ENCODE measurements around the gene WDR72.
"Not testable (repeated sequence)": the region's sequence is repeated elsewhere in the genome, so short reads cannot be mapped to it uniquely, and the experiment has no call there.

Gene WDR72

GRCh38 chr15:53564647-53565046 is 194.8 kb downstream of the WDR72 start:
- H3K27ac ChIP-seq (ENCODE audit: low read length) = no peak overlapping the region
- H3K36me3 ChIP-seq (ENCODE audit: control insufficient read depth in 2 of 2, insufficient read depth in 2 of 2, low read length in 2 of 2) = no peaks in the 10 kb centered on the region
- H3K9me3 ChIP-seq (ENCODE audit: control insufficient read depth in 2 of 2, low read length in 2 of 2) = no peaks in the 10 kb centered on the region
- no peaks in the 10 kb centered on the region for H3K4me1 ChIP-seq (ENCODE audit: control insufficient read depth, insufficient read depth, low read length)
- H3K4me3 ChIP-seq (ENCODE audit: low read length in 2 of 2) = no peak overlapping the region
- no peak overlapping the region for H3K9ac ChIP-seq (ENCODE audit: low read length in 2 of 2)
- H3K27me3 ChIP-seq (ENCODE audit: control insufficient read depth in 1 of 2, insufficient read depth in 2 of 2, low read length in 2 of 2) = no peaks in the 10 kb centered on the region

DNA sequence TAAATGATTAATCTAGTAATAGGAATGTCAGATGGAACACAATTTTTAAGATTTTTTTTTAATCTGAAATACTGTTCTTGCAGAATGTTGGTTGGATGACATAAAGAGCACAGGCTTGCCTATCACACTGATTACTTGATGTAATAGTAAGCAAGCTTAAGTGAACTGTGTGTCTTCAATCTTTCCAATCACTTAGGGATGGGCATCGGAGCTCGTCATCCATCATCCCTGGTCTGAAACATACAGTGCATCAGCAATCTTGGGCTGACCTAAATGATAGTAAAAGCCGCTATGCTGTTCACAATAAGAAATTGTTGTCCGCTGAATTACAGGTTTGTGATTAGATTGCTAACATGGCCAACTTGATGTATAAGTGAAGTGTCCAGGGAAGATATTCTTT is 195.8 kb downstream of the WDR72 start:
- no peaks in the 10 kb centered on the region for H3K27me3 ChIP-seq (ENCODE audit: control insufficient read depth in 1 of 2, insufficient read depth in 2 of 2, low read length in 2 of 2)
- no peaks in the 10 kb centered on the region for H3K4me1 ChIP-seq (ENCODE audit: control insufficient read depth, insufficient read depth, low read length)
- no peak overlapping the region for H3K9ac ChIP-seq (ENCODE audit: low read length in 2 of 2)
- H3K9me3 ChIP-seq (ENCODE audit: control insufficient read depth in 2 of 2, low read length in 2 of 2) = no peaks in the 10 kb centered on the region
- H3K4me3 ChIP-seq (ENCODE audit: low read length in 2 of 2) = no peak overlapping the region
- H3K27ac ChIP-seq (ENCODE audit: low read length) = no peak overlapping the region
- H3K36me3 ChIP-seq (ENCODE audit: control insufficient read depth in 2 of 2, insufficient read depth in 2 of 2, low read length in 2 of 2) = no peaks in the 10 kb centered on the region

DNA sequence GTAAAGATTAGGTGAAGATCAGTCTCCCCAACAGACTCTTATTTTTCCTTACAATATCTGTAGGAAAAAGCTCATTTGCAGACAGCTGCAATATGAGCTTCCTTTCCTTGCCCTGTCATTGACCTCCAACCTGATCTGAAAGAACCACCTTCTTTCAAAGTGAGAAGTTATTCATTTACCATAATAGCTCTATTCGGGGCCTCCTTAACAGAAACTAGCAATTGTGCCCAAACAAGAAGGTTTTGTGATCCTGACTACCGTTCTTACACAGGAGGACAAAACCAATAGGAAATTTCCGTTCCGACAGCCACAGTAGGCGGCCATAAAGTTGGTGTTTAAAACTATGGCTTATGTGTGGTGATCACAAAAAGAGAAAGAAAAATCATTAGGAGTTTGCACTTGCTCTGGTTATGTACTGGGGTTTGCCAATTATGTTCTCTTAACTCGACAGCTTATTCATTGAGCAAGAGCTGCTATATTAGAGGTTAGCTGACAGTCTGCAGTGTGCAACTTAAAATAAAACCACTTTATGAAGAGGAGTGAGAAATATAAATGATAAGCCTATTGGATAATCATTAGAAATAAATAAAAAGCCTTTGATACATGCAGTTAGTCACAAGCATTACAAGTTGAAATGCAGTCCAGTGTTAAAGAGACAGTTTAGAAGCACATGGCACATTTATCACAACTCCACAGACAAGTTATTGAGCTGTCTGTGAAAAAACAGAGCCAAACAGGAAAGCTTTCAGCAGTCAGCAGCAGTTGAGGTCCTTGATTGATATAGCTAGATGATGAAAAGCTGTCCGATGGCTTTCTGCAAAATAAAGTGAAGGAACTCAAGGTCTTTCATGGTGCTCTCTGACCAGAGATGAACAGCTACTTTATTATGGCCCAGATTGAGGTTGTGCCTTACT is 199.8 kb downstream of the WDR72 start:
- Histone ChIP-seq H3K9ac (ENCODE audit: low read length in 2 of 2) (no peak overlapping the region), H3K4me1 (ENCODE audit: control insufficient read depth, insufficient read depth, low read length) (no peaks in the 10 kb centered on the region), H3K27ac (ENCODE audit: low read length) (no peak overlapping the region), H3K27me3 (ENCODE audit: control insufficient read depth in 1 of 2, insufficient read depth in 2 of 2, low read length in 2 of 2) (no peaks in the 10 kb centered on the region), H3K36me3 (ENCODE audit: control insufficient read depth in 2 of 2, insufficient read depth in 2 of 2, low read length in 2 of 2) (no peaks in the 10 kb centered on the region), H3K4me3 (ENCODE audit: low read length in 2 of 2) (no peak overlapping the region), H3K9me3 (ENCODE audit: control insufficient read depth in 2 of 2, low read length in 2 of 2) (no peaks in the 10 kb centered on the region)

- Histone ChIP-seq H3K9ac (ENCODE audit: low read length in 2 of 2) (no peak overlapping the region), H3K9me3 (ENCODE audit: control insufficient read depth in 2 of 2, low read length in 2 of 2) (no peaks in the 10 kb centered on the region), H3K36me3 (ENCODE audit: control insufficient read depth in 2 of 2, insufficient read depth in 2 of 2, low read length in 2 of 2) (no peaks in the 10 kb centered on the region), H3K4me3 (ENCODE audit: low read length in 2 of 2) (no peak overlapping the region), H3K27me3 (ENCODE audit: control insufficient read depth in 1 of 2, insufficient read depth in 2 of 2, low read length in 2 of 2) (no peaks in the 10 kb centered on the region), H3K4me1 (ENCODE audit: control insufficient read depth, insufficient read depth, low read length) (no peaks in the 10 kb centered on the region), H3K27ac (ENCODE audit: low read length) (no peak overlapping the region)
Measured at GRCh38 chr15:53558384-53558783, 201.1 kb downstream of the WDR72 start.

DNA sequence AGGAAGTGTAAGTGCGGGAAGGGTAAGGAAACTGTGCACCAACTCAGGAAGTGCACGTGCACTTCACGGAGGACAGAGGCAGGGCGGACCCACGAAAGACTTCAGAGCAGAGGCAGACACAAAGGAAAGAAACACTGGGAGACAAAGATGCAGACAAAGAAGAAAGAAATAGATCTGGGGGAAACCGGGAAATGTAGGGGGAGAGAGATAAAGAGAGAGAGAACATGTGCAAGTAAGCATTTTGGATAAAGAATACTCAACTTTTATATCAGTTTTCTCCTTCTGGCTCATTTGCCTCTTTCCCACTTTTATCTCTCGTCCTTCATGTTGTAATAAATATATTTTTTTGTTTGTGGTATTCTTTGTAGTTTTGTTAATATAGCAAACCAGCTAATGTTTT is 204.2 kb downstream of the WDR72 start:
- Histone ChIP-seq H3K9ac (ENCODE audit: low read length in 2 of 2) (no peak overlapping the region), H3K36me3 (ENCODE audit: control insufficient read depth in 2 of 2, insufficient read depth in 2 of 2, low read length in 2 of 2) (no peaks in the 10 kb centered on the region), H3K4me1 (ENCODE audit: control insufficient read depth, insufficient read depth, low read length) (no peaks in the 10 kb centered on the region), H3K27ac (ENCODE audit: low read length) (no peak overlapping the region), H3K27me3 (ENCODE audit: control insufficient read depth in 1 of 2, insufficient read depth in 2 of 2, low read length in 2 of 2) (no peaks in the 10 kb centered on the region), H3K9me3 (ENCODE audit: control insufficient read depth in 2 of 2, low read length in 2 of 2) (no peaks in the 10 kb centered on the region), H3K4me3 (ENCODE audit: low read length in 2 of 2) (no peak overlapping the region)

- no peak overlapping the region for H3K4me3 ChIP-seq (ENCODE audit: low read length in 2 of 2)
- no peak overlapping the region for H3K9ac ChIP-seq (ENCODE audit: low read length in 2 of 2)
- no peaks in the 10 kb centered on the region for H3K4me1 ChIP-seq (ENCODE audit: control insufficient read depth, insufficient read depth, low read length)
- no peak overlapping the region for H3K27ac ChIP-seq (ENCODE audit: low read length)
- no peaks in the 10 kb centered on the region for H3K36me3 ChIP-seq (ENCODE audit: control insufficient read depth in 2 of 2, insufficient read depth in 2 of 2, low read length in 2 of 2)
- H3K27me3 ChIP-seq (ENCODE audit: control insufficient read depth in 1 of 2, insufficient read depth in 2 of 2, low read length in 2 of 2) = no peaks in the 10 kb centered on the region
- H3K9me3 ChIP-seq (ENCODE audit: control insufficient read depth in 2 of 2, low read length in 2 of 2) = no peaks in the 10 kb centered on the region
Measured at GRCh38 chr15:53549697-53550305, 209.7 kb downstream of the WDR72 start.

DNA sequence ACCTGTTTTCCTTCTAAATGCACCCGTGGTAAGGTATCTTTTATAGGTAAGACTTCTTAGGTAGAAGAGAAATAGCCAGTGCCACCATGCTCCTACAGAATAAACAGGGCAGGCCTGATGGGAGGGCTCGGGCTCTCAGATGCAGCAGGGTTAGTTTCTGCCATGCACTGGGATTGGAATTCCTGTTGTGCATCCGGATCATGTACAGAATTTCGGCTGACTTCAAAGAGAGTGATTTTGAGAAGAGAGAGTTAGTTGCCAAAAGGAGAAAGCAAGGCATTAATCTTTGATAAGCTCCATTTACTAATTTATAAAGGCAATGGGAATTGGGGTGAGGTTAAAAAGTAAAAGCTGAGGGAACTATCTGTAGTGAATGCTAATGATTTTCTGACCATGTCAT is 211.2 kb downstream of the WDR72 start:
- no peak overlapping the region for H3K27ac ChIP-seq (ENCODE audit: low read length)
- H3K9me3 ChIP-seq (ENCODE audit: control insufficient read depth in 2 of 2, low read length in 2 of 2) = no peaks in the 10 kb centered on the region
- no peak overlapping the region for H3K9ac ChIP-seq (ENCODE audit: low read length in 2 of 2)
- no peaks in the 10 kb centered on the region for H3K27me3 ChIP-seq (ENCODE audit: control insufficient read depth in 1 of 2, insufficient read depth in 2 of 2, low read length in 2 of 2)
- no peak overlapping the region for H3K4me3 ChIP-seq (ENCODE audit: low read length in 2 of 2)
- H3K4me1 ChIP-seq (ENCODE audit: control insufficient read depth, insufficient read depth, low read length) = no peaks in the 10 kb centered on the region
- no peaks in the 10 kb centered on the region for H3K36me3 ChIP-seq (ENCODE audit: control insufficient read depth in 2 of 2, insufficient read depth in 2 of 2, low read length in 2 of 2)

DNA sequence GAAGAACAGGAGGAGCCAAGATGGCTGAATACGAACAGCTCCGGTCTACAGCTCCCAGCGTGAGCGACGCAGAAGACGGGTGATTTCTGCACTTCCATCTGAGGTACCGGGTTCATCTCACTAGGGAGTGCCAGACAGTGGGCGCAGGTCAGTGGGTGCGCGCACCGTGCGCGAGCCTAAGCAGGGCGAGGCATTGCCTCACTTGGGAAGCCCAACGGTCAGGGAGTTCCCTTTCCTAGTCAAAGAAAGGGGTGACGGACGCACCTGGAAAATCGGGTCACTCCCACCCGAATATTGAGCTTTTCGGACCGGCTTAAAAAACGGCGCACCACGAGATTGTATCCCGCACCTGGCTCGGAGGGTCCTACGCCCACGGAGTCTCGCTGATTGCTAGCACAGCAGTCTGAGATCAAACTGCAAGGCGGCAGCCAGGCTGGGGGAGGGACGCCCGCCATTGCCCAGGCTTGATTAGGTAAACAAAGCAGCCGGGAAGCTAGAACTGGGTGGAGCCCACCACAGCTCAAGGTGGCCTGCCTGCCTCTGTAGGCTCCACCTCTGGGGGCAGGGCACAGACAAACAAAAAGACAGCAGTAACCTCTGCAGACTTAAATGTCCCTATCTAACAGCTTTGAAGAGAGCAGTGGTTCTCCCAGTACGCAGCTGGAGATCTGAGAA is 218.7 kb downstream of the WDR72 start:
- not testable (repeated sequence) for H3K27ac ChIP-seq (ENCODE audit: low read length); H3K27me3 ChIP-seq (ENCODE audit: control insufficient read depth in 1 of 2, insufficient read depth in 2 of 2, low read length in 2 of 2); H3K36me3 ChIP-seq (ENCODE audit: control insufficient read depth in 2 of 2, insufficient read depth in 2 of 2, low read length in 2 of 2); H3K4me1 ChIP-seq (ENCODE audit: control insufficient read depth, insufficient read depth, low read length); H3K9ac ChIP-seq (ENCODE audit: low read length in 2 of 2); H3K9me3 ChIP-seq (ENCODE audit: control insufficient read depth in 2 of 2, low read length in 2 of 2); H3K4me3 ChIP-seq (ENCODE audit: low read length in 2 of 2)

- Histone ChIP-seq H3K4me3 (ENCODE audit: low read length in 2 of 2) (no peak overlapping the region), H3K9ac (ENCODE audit: low read length in 2 of 2) (no peak overlapping the region), H3K9me3 (ENCODE audit: control insufficient read depth in 2 of 2, low read length in 2 of 2) (no peaks in the 10 kb centered on the region), H3K36me3 (ENCODE audit: control insufficient read depth in 2 of 2, insufficient read depth in 2 of 2, low read length in 2 of 2) (no peaks in the 10 kb centered on the region), H3K27me3 (ENCODE audit: control insufficient read depth in 1 of 2, insufficient read depth in 2 of 2, low read length in 2 of 2) (no peaks in the 10 kb centered on the region), H3K27ac (ENCODE audit: low read length) (no peak overlapping the region), H3K4me1 (ENCODE audit: control insufficient read depth, insufficient read depth, low read length) (no peaks in the 10 kb centered on the region)
Measured at GRCh38 chr15:53539878-53540277, 219.6 kb downstream of the WDR72 start.

GRCh38 chr15:53536479-53537120 is 222.9 kb downstream of the WDR72 start:
- Histone ChIP-seq H3K27me3 (ENCODE audit: control insufficient read depth in 1 of 2, insufficient read depth in 2 of 2, low read length in 2 of 2) (no peaks in the 10 kb centered on the region), H3K36me3 (ENCODE audit: control insufficient read depth in 2 of 2, insufficient read depth in 2 of 2, low read length in 2 of 2) (no peaks in the 10 kb centered on the region), H3K9me3 (ENCODE audit: control insufficient read depth in 2 of 2, low read length in 2 of 2) (no peaks in the 10 kb centered on the region), H3K9ac (ENCODE audit: low read length in 2 of 2) (no peak overlapping the region), H3K4me3 (ENCODE audit: low read length in 2 of 2) (no peak overlapping the region), H3K4me1 (ENCODE audit: control insufficient read depth, insufficient read depth, low read length) (no peaks in the 10 kb centered on the region), H3K27ac (ENCODE audit: low read length) (no peak overlapping the region)
